Measurements from ENCODE around the gene ALX4. TPM values are rescaled to one million over a fixed set of nuclear protein-coding genes. Genes with fewer than 3 reads are reported as not detected.

The ALX4 gene
- not detected for total RNA-seq

GRCh38 chr11:44309478-44310205 lies at the start of gene ALX4:
ALX4 (minus strand) TSS chr11:44310139; CDS start chr11:44310062, 77 bp downstream.

Other genes starting within 250 kb of the ALX4 start
- gene ACCS, start 243.9 kb downstream of the ALX4 start, total RNA-seq = 10 to 100 TPM in 1 of 2 donors, 1 to 10 TPM in 1; 7.7 to 31.0 TPM
- gene EXT2, start 214.5 kb downstream of the ALX4 start, total RNA-seq = 10 to 100 TPM; 84.3 to 95.9 TPM

Measured in melanocyte of skin (primary cell).